GM18867 (cell line): ENCODE results near the gene STIM2.
A peak's percentile ranks its signal among the peaks of the same experiment; 100 is the strongest.
"Not testable (repeated sequence)": the region's sequence is repeated elsewhere in the genome, so short reads cannot be mapped to it uniquely, and the experiment has no call there.

Experiments
- ATAC-seq: cut with Tn5 transposase; IDR thresholded peaks from one replicate; pipeline ENCODE4 v1.9.1; 2021; ENCODE audit warnings: mild to moderate bottlenecking, moderate library complexity; ENCODE audit not compliant: unreplicated experiment

STIM2 gene

GRCh38 chr4:26947318-26947717 is 86.7 kb downstream of the STIM2 start:
- no peak for ATAC-seq

GRCh38 chr4:26950446-26950845 is 89.8 kb downstream of the STIM2 start:
- ATAC-seq = no peak

GRCh38 chr4:26952891-26953290 is 92.2 kb downstream of the STIM2 start:
- ATAC-seq = no peak

DNA sequence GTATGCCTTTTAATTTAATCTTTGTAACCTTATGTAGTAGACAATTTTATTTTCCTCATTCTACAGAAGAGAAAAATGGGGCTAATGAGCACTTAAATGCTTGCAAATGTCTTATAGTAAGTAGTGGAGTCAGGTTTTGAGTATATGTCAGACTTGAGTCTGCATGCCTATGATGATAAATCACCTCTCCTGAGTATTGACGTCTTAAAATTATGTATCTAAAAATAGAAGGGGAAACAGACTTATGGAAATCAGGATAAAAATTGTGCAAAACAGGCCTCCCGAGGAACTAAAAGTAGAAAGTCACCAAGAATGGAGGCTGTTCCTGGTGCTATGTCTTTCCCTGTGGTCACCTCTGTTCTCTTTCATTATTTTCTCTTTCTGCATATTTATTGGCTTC is 92.7 kb downstream of the STIM2 start:
- ATAC-seq = no peak

DNA sequence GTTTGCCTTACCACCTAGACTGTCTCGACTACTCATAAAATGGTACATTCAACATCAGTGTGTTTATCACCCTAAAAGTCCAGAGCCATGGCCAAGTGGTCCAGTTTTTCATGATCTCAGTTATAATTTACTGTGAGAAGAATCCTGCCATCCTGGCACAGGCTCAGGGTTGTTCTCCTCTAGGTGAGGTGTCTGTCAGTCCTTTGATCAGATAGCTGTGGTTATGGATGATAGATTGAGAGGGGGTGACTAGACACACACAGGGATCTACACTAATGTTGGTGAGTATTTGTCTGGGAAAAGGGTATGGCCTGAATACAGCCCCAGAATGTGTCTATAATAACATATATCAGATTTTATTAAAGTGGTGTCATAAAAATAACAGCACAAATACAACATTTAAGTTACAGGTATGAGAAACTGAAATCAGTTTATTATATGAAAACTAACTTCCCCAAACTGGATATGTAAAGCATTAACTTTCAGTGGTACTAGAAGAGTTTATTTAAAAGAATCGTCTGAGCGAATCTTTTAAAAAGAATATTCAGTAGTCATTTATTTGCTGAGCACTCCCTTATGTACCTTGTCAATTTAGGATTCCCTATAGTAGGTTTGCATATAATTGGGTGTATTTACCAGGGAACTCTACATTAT is 93.3 kb downstream of the STIM2 start:
- ATAC-seq = no peak

- no peak for ATAC-seq
These were observed 94.6 kb downstream of the STIM2 start for GRCh38 chr4:26955241-26955640.

DNA sequence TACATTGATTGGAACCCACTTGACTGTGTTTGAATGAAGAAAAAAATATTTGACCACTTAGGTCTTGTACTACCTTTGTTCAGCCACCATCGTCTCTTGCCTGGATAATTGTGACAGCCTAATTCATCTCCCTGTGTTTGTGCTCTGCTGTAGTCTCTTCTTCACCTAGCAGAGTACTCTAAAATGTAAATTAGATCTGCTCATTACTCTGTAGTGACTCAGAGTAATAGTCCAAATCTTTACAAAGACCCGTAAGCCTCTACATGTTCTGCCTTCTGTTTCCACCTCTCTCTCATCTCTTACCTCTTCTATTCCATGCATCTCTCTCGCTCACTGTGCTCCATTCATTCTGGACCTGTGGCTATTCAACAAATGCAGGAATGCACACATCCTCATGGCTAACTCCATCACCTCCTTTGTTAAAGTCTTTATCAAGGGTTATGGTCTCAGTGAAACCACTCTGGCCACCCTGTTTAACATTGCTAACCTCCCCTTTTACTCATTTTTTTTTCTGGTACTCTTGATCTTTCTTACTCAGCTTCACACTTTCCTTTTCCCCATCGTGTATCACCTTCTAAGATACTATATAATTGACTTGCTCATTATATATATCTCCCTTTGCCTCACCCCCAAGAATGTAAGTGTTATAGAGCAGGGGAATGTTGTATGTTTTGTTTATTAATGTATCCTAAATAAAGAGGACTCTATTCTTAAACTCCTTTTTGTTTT is 98.4 kb downstream of the STIM2 start:
- no peak for ATAC-seq

DNA sequence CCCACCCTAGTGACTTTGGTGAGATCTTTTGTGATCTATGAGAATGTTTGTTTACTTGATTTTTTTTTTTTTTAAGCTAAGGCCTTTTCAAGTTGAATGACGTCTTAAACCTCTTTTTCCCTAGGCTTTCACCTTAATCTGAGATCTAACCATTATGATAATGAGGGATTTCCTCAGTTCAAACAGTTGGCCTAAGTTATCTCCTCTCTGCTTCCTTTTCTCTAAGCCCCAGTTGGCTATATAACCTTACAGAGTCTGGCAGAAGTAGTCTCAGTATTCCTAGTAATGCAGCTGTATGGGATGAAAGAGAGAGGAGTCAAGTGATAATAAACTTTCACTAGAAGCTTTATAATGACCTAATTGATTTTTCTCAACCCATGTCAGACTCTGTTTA is 99.0 kb downstream of the STIM2 start:
- ATAC-seq = no peak

GRCh38 chr4:26962720-26963119 is 102.1 kb downstream of the STIM2 start:
- no peak for ATAC-seq

DNA sequence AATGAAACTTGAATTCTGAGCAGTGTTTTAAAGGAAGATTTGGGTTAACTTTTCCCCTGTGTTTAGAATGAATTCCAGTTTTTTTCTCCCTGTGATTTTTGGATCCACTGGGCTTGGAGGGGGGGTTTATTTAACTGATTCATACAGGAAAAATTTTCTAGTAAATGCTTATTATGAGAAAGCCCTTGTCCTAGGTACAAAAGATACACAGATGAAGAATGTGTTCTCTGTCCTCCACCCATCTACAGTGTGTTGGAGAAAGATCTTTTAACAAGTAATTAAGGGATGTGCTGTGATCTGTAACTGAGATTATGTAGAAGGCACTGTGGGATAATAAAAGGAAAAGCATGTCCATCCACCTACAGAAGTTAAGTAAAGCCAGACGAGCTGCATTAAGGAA is 103.9 kb downstream of the STIM2 start:
- ATAC-seq = no peak

- no peak for ATAC-seq
These were observed 104.4 kb downstream of the STIM2 start for GRCh38 chr4:26964994-26965393.

DNA sequence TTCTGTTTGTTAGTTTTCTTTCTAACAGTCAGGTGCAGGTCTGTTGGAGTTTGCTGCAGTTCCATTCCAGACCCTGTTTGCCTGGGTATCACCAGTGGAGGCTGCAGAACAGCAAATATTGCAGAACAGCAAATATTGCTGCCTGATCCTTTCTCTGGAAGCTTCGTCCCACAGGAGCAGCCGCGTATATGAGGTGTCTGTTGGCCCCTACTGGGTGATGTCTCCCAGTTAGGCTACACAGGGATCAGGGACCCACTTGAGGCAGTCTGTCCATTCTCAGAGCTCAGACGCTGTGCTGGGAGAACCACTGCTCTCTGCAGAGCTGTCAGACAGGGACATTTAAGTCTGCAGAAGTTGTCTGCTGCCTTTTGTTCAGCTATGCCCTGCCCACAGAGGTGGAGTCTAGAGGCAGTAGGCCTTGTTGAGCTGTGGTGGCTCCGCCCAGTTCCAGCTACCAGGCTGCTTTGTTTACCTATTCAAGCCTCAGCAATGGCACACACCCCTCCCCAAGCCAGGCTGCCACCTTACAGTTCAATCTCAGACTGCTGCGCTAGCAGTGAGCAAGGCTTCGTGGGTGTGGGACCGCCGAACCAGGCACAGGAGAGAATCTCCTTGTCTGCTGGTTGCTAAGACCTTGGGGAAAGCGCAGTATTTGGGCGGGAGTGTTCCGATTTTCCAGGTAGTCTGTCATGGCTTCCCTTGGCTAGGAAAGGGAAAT is 115.0 kb downstream of the STIM2 start:
- not testable (repeated sequence) for ATAC-seq

DNA sequence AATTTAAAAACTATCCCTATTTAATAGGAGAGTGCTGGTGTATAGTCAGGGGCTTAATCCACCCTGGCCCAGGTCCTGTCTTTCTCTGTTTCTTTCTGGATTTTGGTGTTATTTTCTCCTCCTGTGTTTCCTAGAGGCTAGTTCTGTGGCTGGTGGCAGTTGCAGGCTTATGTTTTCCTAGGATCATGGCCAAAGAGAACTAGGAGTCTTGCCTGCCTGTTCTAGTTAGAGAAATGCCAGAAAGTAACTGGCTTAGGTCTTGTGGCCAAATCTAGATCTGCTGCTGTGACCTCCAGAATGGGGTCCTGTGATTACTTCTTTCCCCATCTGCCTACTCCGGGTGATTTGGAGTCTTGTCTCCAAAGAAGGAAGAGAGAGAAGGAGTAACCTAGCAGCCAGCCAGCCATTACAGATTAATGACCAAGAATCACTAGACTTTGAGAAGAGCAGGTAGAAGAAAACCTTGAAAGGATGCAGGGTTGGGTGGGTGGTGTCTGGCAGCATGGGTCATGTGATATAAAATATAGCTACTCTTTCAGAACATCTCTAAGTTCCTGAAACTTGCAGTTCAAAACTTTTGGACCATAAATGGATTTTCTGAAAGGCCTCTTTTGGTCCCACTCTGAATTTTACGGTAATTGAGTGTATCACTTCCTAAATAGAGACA is 117.9 kb downstream of the STIM2 start:
- ATAC-seq = no peak

- no peak for ATAC-seq
These were observed 124.3 kb downstream of the STIM2 start for GRCh38 chr4:26984896-26985295.

DNA sequence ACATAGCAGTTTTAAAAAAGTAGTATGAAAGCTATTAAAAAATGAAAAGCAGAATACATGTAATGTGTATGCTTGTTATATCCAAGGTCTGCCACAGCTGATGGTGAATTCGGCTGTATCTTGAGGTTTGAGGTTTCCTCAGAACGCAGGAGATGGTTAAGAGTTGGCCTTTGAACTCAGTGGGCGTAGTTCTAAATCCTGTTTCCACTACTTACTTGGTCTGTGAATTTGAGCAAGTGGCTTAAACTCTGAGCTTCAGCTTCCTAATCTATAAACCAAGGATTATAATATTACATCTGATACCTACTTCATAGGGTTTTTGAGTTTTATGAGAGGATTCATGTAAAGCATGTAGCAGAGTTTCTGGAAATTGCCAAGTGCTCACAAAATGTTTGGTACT is 125.2 kb downstream of the STIM2 start:
- ATAC-seq = peak; percentile 87

DNA sequence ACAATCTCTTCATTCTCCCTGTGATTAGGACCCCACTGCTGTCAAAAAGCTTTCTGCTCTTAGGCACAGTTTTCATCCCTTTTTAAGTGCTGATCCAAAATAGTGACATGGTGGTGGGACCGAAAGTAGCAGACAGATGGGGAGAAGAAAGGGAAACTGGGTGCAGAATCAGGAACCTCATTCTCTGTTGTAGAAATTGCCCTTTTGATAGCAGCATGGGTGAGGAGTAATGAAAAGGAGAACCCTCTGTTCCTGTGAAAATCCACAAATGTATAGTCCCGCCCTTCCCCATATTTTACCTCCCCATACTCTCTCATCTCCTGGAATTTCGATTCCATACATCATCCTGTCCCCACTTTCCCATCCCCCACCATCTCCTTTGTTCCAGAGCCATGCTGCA is 126.5 kb downstream of the STIM2 start:
- ATAC-seq = no peak

DNA sequence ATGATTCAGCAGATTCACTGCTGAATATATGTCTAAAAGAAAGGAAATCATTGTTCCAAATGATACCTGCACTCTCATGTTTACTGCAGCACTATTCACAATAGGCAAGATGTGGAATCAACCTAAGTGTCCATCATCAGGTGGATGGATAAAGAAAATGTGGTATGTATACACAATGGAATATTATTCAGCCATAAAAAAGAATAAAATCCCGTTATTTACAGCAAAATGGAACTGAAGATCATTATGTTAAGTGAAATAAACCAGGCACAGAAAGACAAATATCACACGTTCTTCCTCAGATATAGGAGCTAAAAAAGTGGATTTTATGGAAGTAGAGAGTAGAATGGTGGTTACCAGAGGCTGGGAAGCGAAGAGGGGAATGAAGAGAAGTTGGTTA is 130.4 kb downstream of the STIM2 start:
- no peak for ATAC-seq

DNA sequence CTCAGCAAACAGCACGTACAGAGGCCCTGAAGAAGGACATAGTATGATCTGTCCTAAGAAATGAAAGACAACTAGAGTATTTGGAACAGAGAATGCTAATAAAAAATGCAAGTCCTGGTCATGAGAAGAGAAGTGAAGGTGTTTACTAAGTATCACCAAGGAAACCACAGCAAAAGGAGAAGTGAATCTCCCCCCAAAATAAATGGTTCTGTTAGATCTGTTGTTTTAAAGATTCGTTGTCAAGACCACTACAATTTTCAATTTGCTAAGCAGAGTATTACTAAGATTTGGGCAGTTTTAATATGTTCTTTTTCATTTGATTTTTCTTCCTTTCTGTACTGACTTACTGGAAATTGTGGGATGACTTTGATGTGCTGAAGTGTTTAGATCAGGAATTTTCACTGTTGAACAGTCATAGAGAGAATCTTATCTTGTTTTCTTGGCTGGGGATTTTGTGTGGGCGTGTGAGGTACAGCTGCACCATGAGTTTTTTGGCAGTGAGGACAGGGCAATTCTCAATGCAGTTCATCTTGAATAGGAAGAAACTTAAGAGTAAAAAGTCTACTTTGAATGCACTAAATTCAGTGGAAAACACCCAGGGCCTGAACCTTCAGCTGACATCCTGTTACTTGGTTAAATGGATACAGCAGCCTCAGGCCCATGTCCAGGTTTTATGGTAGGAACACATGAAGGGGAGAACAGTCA is 132.2 kb downstream of the STIM2 start:
- ATAC-seq = peak; percentile 98

DNA sequence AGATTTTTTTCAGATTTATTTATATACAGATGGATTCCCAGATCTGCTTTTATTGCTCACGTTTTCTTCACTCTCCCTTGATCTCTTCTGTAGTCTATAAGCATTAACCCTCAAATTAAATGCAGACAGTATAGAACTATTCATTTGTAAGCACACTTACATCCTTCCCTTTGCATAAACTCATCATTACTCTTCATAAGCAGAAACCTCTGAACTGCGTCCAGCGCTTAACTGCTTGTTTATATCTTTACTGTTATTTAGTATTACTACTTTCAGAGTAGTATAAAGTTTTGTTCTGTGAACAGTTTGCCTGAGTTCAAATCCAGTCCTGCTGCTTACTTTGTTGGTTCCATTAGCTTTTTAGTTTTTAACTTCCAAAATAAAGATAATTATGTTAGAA is 132.9 kb downstream of the STIM2 start:
- no peak for ATAC-seq

GRCh38 chr4:26993967-26994366 is 133.3 kb downstream of the STIM2 start:
- no peak for ATAC-seq

- ATAC-seq = no peak
These were observed 134.7 kb downstream of the STIM2 start for GRCh38 chr4:26995316-26995715.
